Psoas muscle (tissue), 8 donors: Measurements from ENCODE around the gene TAF4. TPM values are rescaled to one million over a fixed set of nuclear protein-coding genes. Genes with fewer than 3 reads are reported as not detected.
A peak's percentile ranks its signal among the peaks of the same experiment; 100 is the strongest.

Experiments used
- ATAC-seq, 4 donors: fragments of 200-7000 bp; cut with Tn5 transposase; one replicate each; pipeline ENCODE4 v1.9.1; 2020; ENCODE audit warnings: moderate library complexity in 3 of 4, mild to moderate bottlenecking in 2 of 4
- DNase-seq, 2 donors: peaks; one replicate each; pipeline ENCODE4 v3.0.0-alpha.2; 2020
- H3K27ac ChIP-seq: fragments of 200-600 bp; one replicate; pipeline ENCODE4 v1.8.0; 2022
- H3K27me3 ChIP-seq, 3 donors: fragments of 200-600 bp in 1 of 3; one replicate each; pipeline versions ENCODE4 v1.6.1 to v1.8.0; 2013 to 2022; ENCODE audit warnings: low read length in 2 of 3, mild to moderate bottlenecking in 2 of 3, moderate library complexity in 1 of 3; ENCODE audit not compliant: insufficient read depth in 3 of 3
- H3K36me3 ChIP-seq, 2 donors: fragments of 200-600 bp in 1 of 2; one replicate each; pipeline versions ENCODE4 v1.6.1 to v1.8.0; 2013 to 2022; ENCODE audit warnings: low read depth in 1 of 2, mild to moderate bottlenecking in 1 of 2, moderate library complexity in 1 of 2; ENCODE audit not compliant: insufficient read depth in 1 of 2
- H3K4me1 ChIP-seq: fragments of 200-600 bp; one replicate; pipeline ENCODE4 v1.8.0; 2022
- H3K4me3 ChIP-seq: fragments of 200-600 bp; one replicate; pipeline ENCODE4 v1.8.0; 2022; ENCODE audit warnings: mild to moderate bottlenecking
- H3K9me3 ChIP-seq: fragments of 200-600 bp; one replicate; pipeline ENCODE4 v1.8.0; 2022
- CTCF ChIP-seq: fragments of 200-600 bp; IDR thresholded peaks from one replicate; pipeline ENCODE4 v1.8.0; 2022; ENCODE audit warnings: antibody characterized with exemption
- WGBS, 3 donors: extraction: QIAGEN DNeasy Blood & Tissue Kit; methylation state at CpG; one replicate each; pipeline versions ENCODE4 v1.1.6 to v1.1.7; 2013; 5-methylcytosine and 5-hydroxymethylcytosine counted together
- intact Hi-C, 2 donors: fragments of 100-400 bp; cut with DNase I; formaldehyde crosslinking; loops; one replicate each; pipeline versions ENCODE4 v1.11.0 to v1.14.2; 2022
- polyA plus RNA-seq, 3 donors: library from polyadenylated mRNA; stranded (reverse); fragments of 200-250 nt; gene quantifications; one replicate each; pipeline ENCODE4 v1.2.3, GENCODE V29; 2013
- total RNA-seq, 4 donors: library from RNA; stranded (reverse); fragmentation: NEBNext Ultra II Directional in 2 of 4; extraction: Animal tissue kit (Norgen Biotek cat#: 25700) in 2 of 4; gene quantifications; one replicate each; pipeline versions ENCODE4 v1.2.1 to v1.2.4, GENCODE V29; 2021 to 2023
- donor health status: healthy with polysubstance abuse.
- donor health status: DM: no; HTN: no; CAD: no; lungs with moderate emphysema.
- donor health status: Bipolar disorder and iron deficiency.
- donor health status: healthy.
- donor health status: DM: yes; HTN: yes; CAD: no.
- donor health status: DM: no; HTN: no; CAD: no.
- donor health status: DM: no; HTN: no; CAD: no.
- donor health status: DM: yes; HTN: yes; CAD: no.

Gene TAF4
- total and polyA plus RNA-seq, 7 donors: 2.8 to 17.7 (median 10.7) TPM

- Histone ChIP-seq H3K9me3 (no peaks in the 10 kb centered on the region), H3K27ac (no peak overlapping the region), H3K27me3 (no peaks in the 10 kb centered on the region), H3K4me1 (peaks cover 12% of the 10 kb centered on the region), H3K36me3 (no peaks in the 10 kb centered on the region), H3K4me3 (no peak overlapping the region)
- intact Hi-C loops: no loop called here
- ATAC-seq: peak in 1 of 4 donors; percentile 28
- 73 to 86% (median 74%) methylated on average over 17 of the region's 17 CpGs for WGBS, 3 donors
- no peak for TF ChIP-seq CTCF
- DNase-seq: no peak
Measured at GRCh38 chr20:62043131-62043914, 22.4 kb downstream of the TAF4 start.

GRCh38 chr20:62042025-62042820 is 23.5 kb downstream of the TAF4 start:
- DNase-seq: no peak
- no peak for TF ChIP-seq CTCF
- 79 to 90% (median 85%) methylated on average over 22 of the region's 22 CpGs for WGBS, 3 donors
- H3K27me3 ChIP-seq: no peaks in the 10 kb centered on the region
- H3K4me3 ChIP-seq: no peak overlapping the region
- ATAC-seq: no peak
- H3K4me1 ChIP-seq: peaks cover 12% of the 10 kb centered on the region
- no peak overlapping the region for H3K27ac ChIP-seq
- H3K9me3 ChIP-seq: no peaks in the 10 kb centered on the region
- intact Hi-C loops: no loop called here
- H3K36me3 ChIP-seq: no peaks in the 10 kb centered on the region

- ATAC-seq (no peak), DNase-seq (no peak)
- intact Hi-C loops: no loop called here
- H3K4me3 ChIP-seq: no peak overlapping the region
- no peak for TF ChIP-seq CTCF
- peaks cover 12% of the 10 kb centered on the region for H3K4me1 ChIP-seq
- H3K27me3 ChIP-seq: no peaks in the 10 kb centered on the region
- no peaks in the 10 kb centered on the region for H3K36me3 ChIP-seq
- WGBS, 3 donors: 86 to 89% (median 88%) methylated on average over 13 of the region's 13 CpGs
- H3K27ac ChIP-seq: no peak overlapping the region
- H3K9me3 ChIP-seq: no peaks in the 10 kb centered on the region
Measured at GRCh38 chr20:62040933-62041332, 24.7 kb downstream of the TAF4 start.

GRCh38 chr20:62040381-62040922 is 25.2 kb downstream of the TAF4 start:
- H3K27me3 ChIP-seq: no peaks in the 10 kb centered on the region
- no peak overlapping the region for H3K27ac ChIP-seq
- no peak for DNase-seq
- intact Hi-C loops: no loop called here
- no peaks in the 10 kb centered on the region for H3K36me3 ChIP-seq
- H3K4me3 ChIP-seq: no peak overlapping the region
- TF ChIP-seq CTCF: no peak
- ATAC-seq: no peak
- H3K9me3 ChIP-seq: no peaks in the 10 kb centered on the region
- 92 to 95% (median 94%) methylated on average over 25 of the region's 25 CpGs for WGBS, 3 donors
- peaks cover 11% of the 10 kb centered on the region for H3K4me1 ChIP-seq
